ENCODE measurements around the gene LHFPL4. TPM values are rescaled to one million over a fixed set of nuclear protein-coding genes. Genes with fewer than 3 reads are reported as not detected.
"Not testable (repeated sequence)": the region's sequence is repeated elsewhere in the genome, so short reads cannot be mapped to it uniquely, and the experiment has no call there.

LHFPL4 gene
- total RNA-seq, 2 donors from 2014 or later: not detected

DNA sequence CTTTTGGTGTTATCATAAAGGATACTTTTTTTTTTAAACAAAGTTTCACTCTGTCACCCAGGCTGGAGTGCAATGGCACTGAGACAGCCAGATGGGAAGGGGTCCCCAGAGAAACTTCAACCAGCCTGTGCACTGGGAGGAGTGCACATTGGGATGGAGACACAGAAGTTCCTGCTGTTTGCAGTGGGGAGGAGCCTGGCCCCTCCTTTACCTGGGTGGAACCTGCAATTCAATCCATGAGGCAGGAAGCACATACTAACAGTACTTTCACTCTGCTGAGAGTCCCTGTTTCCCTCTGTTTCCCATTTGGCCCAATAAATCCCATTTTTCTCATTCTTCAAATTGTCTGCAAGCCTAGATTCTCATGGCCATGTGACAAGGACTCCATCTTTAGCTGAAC lies 42.3 kb upstream of the LHFPL4 start:
- DNase-seq (ENCODE audit: low spot score) (no peak), ATAC-seq (ENCODE audit: insufficient number of reproducible peaks, low FRiP score, low read depth) (no peak)
- H3K27ac ChIP-seq: no peak overlapping the region
- no peak overlapping the region for H3K4me3 ChIP-seq
- TF ChIP-seq CTCF (IDR thresholded peaks at IDR 0.05): no peak
- H3K9me3 ChIP-seq: no peaks in the 10 kb centered on the region
- H3K27me3 ChIP-seq (replicated peaks; ENCODE audit: insufficient read depth): no peaks in the 10 kb centered on the region
- H3K4me1 ChIP-seq (ENCODE audit: control insufficient read depth in 1 of 2, low read depth in 2 of 2): peaks cover 0 to 8% of the 10 kb centered on the region in 2 donors
- no peaks in the 10 kb centered on the region for H3K36me3 ChIP-seq

DNA sequence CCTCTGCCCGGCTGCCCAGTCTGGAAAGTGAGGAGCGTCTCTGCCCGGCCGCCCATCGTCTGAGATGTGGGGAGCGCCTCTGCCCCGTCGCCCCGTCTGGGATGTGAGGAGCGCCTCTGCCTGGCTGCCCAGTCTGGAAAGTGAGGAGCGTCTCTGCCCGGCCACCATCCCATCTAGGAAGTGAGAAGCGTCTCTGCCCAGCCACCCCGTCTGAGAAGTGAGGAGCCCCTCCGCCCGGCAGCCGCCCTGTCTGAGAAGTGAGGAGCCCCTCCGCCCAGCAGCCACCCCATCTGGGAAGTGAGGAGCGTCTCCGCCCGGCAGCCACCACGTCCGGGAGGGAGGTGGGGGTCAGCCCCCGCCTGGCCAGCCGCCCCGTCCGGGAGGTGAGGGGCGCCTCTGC lies 38.2 kb upstream of the LHFPL4 start:
- H3K4me3 ChIP-seq; DNase-seq (ENCODE audit: low spot score); ATAC-seq (ENCODE audit: insufficient number of reproducible peaks, low FRiP score, low read depth); H3K27ac ChIP-seq; H3K4me1 ChIP-seq (ENCODE audit: control insufficient read depth in 1 of 2, low read depth in 2 of 2); H3K27me3 ChIP-seq (replicated peaks; ENCODE audit: insufficient read depth); H3K9me3 ChIP-seq; H3K36me3 ChIP-seq: not testable (repeated sequence)

GRCh38 chr3:9590282-9590791 lies 36.7 kb upstream of the LHFPL4 start:
- Histone ChIP-seq H3K9me3 (no peaks in the 10 kb centered on the region), H3K4me1 (ENCODE audit: control insufficient read depth in 1 of 2, low read depth in 2 of 2) (no peaks in the 10 kb centered on the region), H3K36me3 (no peaks in the 10 kb centered on the region), H3K27me3 (replicated peaks; ENCODE audit: insufficient read depth) (no peaks in the 10 kb centered on the region), H3K27ac (no peak overlapping the region), H3K4me3 (no peak overlapping the region)
- ATAC-seq (ENCODE audit: insufficient number of reproducible peaks, low FRiP score, low read depth) (no peak), DNase-seq (ENCODE audit: low spot score) (no peak)
- no peak for TF ChIP-seq CTCF (IDR thresholded peaks at IDR 0.05)

DNA sequence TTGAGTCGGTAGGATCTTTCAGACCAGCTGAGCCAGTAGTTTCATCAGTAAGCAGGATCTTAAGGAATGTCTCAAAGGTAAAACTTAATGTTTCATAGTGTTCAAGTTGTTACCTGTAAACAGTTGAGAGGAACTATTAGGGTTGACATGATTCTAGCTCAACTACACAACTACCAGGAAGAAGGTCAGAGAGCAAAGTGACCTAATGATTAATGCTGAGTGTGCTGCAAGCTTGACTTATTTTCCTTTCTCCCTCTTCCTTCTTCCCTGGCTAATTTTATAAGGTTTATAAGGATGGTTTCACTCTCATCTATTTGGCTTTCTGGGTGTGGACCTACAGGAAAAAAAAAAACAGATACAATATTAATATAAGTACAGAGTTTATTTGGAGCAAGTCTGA lies 30.2 kb upstream of the LHFPL4 start:
- no peak overlapping the region for H3K27ac ChIP-seq
- no peak overlapping the region for H3K4me3 ChIP-seq
- TF ChIP-seq CTCF (IDR thresholded peaks at IDR 0.05): no peak
- ATAC-seq (ENCODE audit: insufficient number of reproducible peaks, low FRiP score, low read depth): no peak
- H3K4me1 ChIP-seq (ENCODE audit: control insufficient read depth in 1 of 2, low read depth in 2 of 2): no peaks in the 10 kb centered on the region
- no peaks in the 10 kb centered on the region for H3K36me3 ChIP-seq
- H3K9me3 ChIP-seq: peaks cover 6% of the 10 kb centered on the region
- DNase-seq (ENCODE audit: low spot score): no peak
- no peaks in the 10 kb centered on the region for H3K27me3 ChIP-seq (replicated peaks; ENCODE audit: insufficient read depth)

DNA sequence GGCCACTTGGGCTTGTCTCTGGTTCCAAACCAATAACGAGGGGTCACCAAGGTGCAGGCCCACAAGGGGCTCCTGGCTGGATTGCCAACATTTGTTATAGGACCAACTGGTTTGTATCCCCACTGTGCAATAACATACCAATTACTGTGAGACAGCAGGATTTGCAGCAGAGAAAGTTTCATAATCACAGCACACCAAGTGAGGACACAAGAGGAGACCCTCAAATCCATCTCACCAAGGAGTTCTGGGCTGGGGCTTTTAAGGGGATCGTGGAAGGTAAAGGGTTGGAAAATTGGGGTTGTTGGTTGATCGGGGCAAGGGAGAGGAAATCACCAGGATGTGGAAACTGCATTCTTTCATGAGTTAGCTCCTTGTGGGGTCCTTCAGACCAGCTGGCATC lies 29.7 kb upstream of the LHFPL4 start:
- Histone ChIP-seq H3K27me3 (replicated peaks; ENCODE audit: insufficient read depth) (no peaks in the 10 kb centered on the region), H3K4me3 (no peak overlapping the region), H3K27ac (no peak overlapping the region), H3K9me3 (peaks cover 6% of the 10 kb centered on the region), H3K4me1 (ENCODE audit: control insufficient read depth in 1 of 2, low read depth in 2 of 2) (no peaks in the 10 kb centered on the region), H3K36me3 (no peaks in the 10 kb centered on the region)
- ATAC-seq (ENCODE audit: insufficient number of reproducible peaks, low FRiP score, low read depth): no peak
- DNase-seq (ENCODE audit: low spot score): no peak
- TF ChIP-seq CTCF (IDR thresholded peaks at IDR 0.05): no peak

DNA sequence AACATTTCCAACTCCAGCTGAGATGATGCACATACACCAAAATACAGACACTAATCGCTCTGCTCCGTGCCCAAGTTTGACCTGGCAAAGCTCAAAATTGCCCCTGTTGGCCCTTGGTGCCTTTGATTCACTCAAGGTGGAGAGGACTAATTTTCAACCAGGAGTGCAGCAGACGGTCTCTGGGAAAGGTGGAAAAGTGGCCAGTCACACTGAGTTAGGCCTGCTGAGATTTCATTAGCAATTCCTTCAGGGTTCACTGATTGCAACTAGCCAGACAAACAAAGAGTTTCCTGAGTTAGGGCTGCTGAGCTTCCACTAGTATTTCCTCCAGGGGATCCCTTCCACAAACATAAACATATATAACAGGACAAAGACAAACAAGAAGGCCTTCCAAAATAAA lies 28.7 kb upstream of the LHFPL4 start:
- H3K27ac ChIP-seq: no peak overlapping the region
- TF ChIP-seq CTCF (IDR thresholded peaks at IDR 0.05): no peak
- no peak for ATAC-seq (ENCODE audit: insufficient number of reproducible peaks, low FRiP score, low read depth)
- no peaks in the 10 kb centered on the region for H3K36me3 ChIP-seq
- no peaks in the 10 kb centered on the region for H3K27me3 ChIP-seq (replicated peaks; ENCODE audit: insufficient read depth)
- H3K4me3 ChIP-seq: no peak overlapping the region
- no peaks in the 10 kb centered on the region for H3K4me1 ChIP-seq (ENCODE audit: control insufficient read depth in 1 of 2, low read depth in 2 of 2)
- H3K9me3 ChIP-seq: peaks cover 6% of the 10 kb centered on the region
- DNase-seq (ENCODE audit: low spot score): no peak
